ENCODE results near the gene ERCC5. TPM values are rescaled to one million over a fixed set of nuclear protein-coding genes. Genes with fewer than 3 reads are reported as not detected.

ERCC5 gene
- total and polyA plus RNA-seq, 9 of the 15 experiments (the other 6 are each of a cell fraction or from before 2014, with no cell fraction given) = 7.4 to 43.1 (median 33.9) TPM

DNA sequence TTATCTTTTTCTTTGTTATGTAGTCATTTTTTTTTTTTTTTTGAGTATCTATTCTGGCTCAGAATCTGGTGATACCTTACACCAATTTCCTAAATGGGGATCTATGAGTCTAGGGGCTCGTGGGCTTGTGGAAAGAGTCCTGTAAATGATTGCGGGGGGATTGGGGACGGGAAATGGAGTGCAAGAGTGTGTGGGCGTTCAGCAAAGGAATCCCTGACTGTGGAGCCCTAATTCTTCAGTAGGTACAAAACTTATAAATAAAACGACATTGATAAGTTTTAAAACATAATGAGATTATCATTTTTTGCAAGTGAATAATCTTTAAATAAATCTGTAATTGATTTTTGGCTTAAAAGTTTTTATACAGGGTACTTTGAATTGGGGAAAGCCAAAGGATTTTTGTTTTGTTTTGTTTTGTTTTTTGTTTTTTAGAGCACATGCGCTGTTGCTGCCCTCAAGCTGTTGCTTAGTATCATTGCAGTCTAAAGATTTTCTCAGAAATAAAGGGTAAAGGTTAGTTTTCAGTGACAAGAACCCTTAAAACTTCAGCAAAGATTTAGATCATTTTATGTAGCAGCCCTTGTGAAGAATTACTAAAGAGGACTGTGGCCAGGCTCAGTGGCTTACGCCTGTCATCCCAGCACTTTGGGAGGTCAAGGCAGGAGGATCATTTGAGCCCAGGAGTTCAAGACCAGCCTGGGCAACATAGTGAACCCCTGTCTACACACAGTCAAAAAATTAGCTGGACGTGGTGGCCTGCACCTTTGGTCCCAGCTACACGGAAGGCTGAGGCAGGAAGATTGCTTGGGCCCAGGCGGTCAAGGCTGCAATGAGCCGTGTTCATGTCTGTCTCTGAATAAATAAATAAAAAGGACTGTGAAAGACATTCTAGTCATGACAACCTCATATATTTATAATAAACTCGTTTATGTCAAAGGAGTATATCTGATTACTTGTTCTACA is 1.7 kb downstream of the ERCC5 start (continued):
- TF ChIP-seq SIN3A (IDR thresholded peaks at IDR 0.05; ENCODE audit: borderline replicate concordance in 2 of 2, control insufficient read depth in 1 of 2, low read depth in 2 of 2, low read length in 2 of 2) = no peak
- no peak for TF ChIP-seq ZNF311 (CRISPR knock-in tag; IDR thresholded peaks at IDR 0.05)
- TF ChIP-seq DPF2 (IDR thresholded peaks at IDR 0.05) = no peak
- TF ChIP-seq, protein P1, sequence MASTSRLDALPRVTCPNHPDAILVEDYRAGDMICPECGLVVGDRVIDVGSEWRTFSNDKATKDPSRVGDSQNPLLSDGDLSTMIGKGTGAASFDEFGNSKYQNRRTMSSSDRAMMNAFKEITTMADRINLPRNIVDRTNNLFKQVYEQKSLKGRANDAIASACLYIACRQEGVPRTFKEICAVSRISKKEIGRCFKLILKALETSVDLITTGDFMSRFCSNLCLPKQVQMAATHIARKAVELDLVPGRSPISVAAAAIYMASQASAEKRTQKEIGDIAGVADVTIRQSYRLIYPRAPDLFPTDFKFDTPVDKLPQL (IDR thresholded peaks at IDR 0.05; ENCODE audit: extremely low read depth, insufficient read length) = no peak
- TF ChIP-seq, protein P2, sequence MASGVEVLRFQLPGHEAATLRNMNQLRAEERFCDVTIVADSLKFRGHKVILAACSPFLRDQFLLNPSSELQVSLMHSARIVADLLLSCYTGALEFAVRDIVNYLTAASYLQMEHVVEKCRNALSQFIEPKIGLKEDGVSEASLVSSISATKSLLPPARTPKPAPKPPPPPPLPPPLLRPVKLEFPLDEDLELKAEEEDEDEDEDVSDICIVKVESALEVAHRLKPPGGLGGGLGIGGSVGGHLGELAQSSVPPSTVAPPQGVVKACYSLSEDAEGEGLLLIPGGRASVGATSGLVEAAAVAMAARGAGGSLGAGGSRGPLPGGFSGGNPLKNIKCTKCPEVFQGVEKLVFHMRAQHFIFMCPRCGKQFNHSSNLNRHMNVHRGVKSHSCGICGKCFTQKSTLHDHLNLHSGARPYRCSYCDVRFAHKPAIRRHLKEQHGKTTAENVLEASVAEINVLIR (CRISPR knock-in tag; IDR thresholded peaks at IDR 0.05) = no peak
- TF ChIP-seq ZNF274 (IDR thresholded peaks at IDR 0.05; ENCODE audit: borderline replicate concordance, low read depth, low read length) = no peak
- TF ChIP-seq TCFL5 (CRISPR knock-in tag; conservative IDR thresholded peaks at IDR 0.05) = no peak
- no peak for TF ChIP-seq NONO (IDR thresholded peaks at IDR 0.05; ENCODE audit: low read depth in 2 of 2, low read length in 1 of 2)
- TF ChIP-seq SAP30 (IDR thresholded peaks at IDR 0.05; ENCODE audit: borderline replicate concordance, insufficient read depth, low read depth, low read length, poor library complexity, severe bottlenecking) = no peak
- TF ChIP-seq, protein P3, sequence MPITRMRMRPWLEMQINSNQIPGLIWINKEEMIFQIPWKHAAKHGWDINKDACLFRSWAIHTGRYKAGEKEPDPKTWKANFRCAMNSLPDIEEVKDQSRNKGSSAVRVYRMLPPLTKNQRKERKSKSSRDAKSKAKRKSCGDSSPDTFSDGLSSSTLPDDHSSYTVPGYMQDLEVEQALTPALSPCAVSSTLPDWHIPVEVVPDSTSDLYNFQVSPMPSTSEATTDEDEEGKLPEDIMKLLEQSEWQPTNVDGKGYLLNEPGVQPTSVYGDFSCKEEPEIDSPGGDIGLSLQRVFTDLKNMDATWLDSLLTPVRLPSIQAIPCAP (CRISPR knock-in tag; IDR thresholded peaks at IDR 0.05; ENCODE audit: borderline replicate concordance) = no peak
- TF ChIP-seq ZKSCAN3 (CRISPR knock-in tag; IDR thresholded peaks at IDR 0.05) = no peak
- TF ChIP-seq, protein P4, sequence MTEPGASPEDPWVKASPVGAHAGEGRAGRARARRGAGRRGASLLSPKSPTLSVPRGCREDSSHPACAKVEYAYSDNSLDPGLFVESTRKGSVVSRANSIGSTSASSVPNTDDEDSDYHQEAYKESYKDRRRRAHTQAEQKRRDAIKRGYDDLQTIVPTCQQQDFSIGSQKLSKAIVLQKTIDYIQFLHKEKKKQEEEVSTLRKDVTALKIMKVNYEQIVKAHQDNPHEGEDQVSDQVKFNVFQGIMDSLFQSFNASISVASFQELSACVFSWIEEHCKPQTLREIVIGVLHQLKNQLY (CRISPR knock-in tag; conservative IDR thresholded peaks at IDR 0.05) = no peak
- TF ChIP-seq ZNF644 (tag; IDR thresholded peaks at IDR 0.05; ENCODE audit: low read depth) = no peak
- TF ChIP-seq, protein P5, sequence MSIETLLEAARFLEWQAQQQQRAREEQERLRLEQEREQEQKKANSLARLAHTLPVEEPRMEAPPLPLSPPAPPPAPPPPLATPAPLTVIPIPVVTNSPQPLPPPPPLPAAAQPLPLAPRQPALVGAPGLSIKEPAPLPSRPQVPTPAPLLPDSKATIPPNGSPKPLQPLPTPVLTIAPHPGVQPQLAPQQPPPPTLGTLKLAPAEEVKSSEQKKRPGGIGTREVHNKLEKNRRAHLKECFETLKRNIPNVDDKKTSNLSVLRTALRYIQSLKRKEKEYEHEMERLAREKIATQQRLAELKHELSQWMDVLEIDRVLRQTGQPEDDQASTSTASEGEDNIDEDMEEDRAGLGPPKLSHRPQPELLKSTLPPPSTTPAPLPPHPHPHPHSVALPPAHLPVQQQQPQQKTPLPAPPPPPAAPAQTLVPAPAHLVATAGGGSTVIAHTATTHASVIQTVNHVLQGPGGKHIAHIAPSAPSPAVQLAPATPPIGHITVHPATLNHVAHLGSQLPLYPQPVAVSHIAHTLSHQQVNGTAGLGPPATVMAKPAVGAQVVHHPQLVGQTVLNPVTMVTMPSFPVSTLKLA (conservative IDR thresholded peaks at IDR 0.05) = peak; percentile 60 to 62; a peak in 3 of 4 replicates
- TF ChIP-seq EGR1 (conservative IDR thresholded peaks at IDR 0.05) = peak; percentile 70
- TF ChIP-seq, protein P6, sequence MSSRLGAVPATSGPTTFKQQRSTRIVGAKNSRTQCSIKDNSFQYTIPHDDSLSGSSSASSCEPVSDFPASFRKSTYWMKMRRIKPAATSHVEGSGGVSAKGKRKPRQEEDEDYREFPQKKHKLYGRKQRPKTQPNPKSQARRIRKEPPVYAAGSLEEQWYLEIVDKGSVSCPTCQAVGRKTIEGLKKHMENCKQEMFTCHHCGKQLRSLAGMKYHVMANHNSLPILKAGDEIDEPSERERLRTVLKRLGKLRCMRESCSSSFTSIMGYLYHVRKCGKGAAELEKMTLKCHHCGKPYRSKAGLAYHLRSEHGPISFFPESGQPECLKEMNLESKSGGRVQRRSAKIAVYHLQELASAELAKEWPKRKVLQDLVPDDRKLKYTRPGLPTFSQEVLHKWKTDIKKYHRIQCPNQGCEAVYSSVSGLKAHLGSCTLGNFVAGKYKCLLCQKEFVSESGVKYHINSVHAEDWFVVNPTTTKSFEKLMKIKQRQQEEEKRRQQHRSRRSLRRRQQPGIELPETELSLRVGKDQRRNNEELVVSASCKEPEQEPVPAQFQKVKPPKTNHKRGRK (tag; IDR thresholded peaks at IDR 0.05) = 0 out of 2 replicates have a peak, but pooled peaks have one; percentile 24
- TF ChIP-seq SMARCE1 (IDR thresholded peaks at IDR 0.05) = no peak

All from K562 (cell line).